NCI-H2227 treated with DMSO at 0.1 percent for 48 hours (cell line): Measurements from ENCODE around the gene SRSF8.

ENCODE experiments used
- DNase-seq: peaks from one replicate; lab custom pipeline; 2025; lab: John Stamatoyannopoulos, UW

Gene SRSF8

DNA sequence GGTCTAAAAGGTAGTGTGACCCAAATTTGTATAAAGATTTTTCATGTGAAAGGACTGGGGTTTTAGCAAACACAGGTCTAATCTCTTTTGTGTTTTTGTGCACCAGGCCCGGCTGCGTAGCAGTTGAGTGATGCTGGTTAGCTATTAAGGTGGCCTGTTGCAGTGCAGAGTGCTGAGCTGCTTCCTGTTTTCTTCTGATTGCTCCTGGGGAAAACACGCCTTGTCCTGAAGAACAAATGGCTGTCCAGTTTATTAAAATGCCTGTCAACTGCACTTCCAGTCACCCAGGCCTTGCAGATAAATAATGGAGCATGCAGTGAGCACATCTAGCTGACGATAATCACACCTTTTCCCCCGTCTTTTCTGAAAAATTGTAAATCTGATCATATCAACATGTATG is 1.8 kb downstream of the SRSF8 start:
- DNase-seq = peak; percentile 71

DNA sequence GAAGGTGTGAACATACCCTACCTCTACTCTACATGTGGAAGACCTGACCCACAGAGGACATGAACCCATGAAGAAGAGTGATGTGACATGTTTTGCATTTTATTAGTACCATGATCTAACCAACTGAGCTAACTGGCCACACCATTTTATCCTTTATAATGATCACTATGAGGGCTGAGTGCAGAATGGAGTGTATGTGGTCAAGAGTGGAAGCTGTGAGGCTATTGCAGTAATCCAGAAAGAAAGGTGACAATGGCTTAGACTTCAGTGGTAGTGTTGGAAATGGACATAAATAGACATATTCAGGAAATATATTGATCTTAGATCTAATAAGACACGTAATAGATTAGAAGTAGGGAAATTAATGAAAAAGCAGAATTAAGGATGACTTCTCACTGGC is 3.8 kb downstream of the SRSF8 start:
- DNase-seq = no peak

DNA sequence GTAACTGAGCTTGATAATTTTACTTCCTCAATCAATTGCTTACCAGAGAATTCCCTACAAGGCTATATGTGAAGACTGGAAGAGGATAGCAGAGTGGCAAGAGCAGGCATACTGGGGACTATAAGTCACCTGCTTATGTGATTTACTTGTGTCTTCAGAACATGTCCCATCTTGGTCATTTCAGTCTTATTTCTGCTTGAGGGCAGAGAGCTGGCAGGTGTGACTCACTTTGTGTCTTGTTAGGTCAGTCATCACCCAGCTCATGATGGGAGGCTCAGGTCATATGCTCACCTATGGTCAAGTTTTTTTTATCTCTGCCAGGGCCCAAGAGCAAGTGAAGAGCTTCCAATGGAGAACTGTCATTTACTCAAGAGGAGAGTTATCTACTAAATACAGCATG is 6.2 kb downstream of the SRSF8 start:
- DNase-seq = no peak

DNA sequence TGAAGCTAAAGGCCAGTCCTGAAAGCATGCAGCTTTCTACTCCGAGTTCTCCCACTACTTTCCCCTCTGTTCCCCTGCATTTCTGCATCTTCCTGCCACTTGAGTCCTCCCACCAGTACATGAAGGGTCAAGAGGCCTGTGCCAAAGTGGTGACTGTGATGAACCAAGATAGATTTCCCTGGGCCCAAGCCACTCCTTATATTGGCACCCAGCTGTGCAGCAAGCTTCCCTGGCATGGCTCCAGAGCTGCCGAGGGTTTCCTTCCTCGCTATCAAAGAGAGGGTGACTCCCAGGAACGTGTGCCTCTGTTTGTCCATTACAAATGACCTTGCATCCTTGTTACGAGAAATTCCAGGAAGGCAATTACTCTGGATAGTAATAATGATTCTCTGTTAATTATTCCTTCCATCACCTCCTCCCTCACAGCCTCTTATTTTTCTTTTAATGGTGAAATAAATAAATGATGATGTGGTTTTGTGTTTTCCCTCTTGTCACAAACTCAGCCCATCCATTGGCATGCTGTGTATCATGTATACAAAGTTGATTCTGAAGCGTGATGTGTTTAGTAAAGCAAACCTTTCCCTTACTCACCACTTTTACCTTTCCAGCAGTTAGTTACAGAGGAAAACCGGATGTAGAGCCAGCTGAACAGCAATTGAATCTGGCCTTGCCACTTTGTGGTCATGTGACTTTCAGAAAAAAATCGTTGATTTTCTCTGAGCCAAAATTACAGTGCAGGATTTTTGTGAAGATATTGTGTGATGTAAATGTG is 8.3 kb downstream of the SRSF8 start:
- DNase-seq = peak; percentile 13

DNA sequence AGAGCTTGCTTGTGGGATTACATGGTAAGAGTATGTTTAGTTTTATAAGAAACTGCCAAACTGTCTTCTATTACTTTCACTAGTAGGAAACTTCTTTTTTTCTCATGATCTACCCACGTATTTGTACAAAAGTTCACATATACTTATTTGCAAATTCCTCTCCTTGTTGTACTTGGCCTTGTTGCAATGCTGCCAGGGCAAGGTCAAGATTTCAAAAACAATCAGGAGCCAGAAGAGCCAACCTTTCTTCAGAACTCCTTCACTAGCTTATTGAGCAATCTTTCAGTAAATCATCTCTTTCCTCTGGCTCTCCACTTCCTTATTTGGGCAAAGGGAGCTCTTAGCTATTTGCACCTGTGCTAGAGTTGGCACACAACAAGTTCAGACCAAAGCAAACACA is 9.7 kb downstream of the SRSF8 start:
- DNase-seq = no peak

DNA sequence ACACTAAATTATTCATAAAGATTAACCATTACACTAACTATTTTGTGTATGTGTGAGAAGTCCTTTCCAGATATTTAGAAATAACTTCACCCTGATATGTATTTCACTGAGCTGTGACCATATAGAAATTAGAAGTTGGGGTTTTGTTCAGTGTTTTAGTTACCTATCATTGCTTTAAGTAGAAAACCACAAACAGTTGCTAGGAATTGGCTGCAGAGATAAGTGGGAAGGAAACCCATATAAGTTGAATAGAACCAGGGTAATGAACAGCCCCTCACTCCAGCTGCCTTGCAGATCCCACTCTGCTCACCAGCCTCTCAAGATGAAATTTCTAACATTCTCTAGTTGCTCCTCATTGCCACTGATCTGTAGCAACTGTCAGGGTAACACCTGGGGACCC is 10.3 kb downstream of the SRSF8 start:
- no peak for DNase-seq

DNA sequence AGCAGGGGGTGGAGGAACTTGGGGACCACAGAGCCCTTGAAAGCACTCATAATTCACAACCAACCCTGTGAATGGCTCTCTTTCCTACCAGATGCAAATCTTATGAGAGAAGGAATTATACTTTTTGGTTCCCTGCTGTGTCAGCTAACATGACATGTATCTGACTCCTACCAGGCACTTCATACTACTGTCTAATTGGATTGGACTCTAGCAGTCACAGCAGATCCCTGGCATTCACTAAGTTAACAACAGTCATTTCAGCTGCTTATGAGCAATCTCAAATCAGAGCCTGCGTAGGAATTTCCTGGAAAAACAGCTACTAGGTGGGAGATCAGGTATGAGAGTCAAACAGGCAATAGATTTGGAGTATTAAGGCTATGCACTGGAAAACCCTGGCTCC is 11.8 kb downstream of the SRSF8 start:
- no peak for DNase-seq

DNA sequence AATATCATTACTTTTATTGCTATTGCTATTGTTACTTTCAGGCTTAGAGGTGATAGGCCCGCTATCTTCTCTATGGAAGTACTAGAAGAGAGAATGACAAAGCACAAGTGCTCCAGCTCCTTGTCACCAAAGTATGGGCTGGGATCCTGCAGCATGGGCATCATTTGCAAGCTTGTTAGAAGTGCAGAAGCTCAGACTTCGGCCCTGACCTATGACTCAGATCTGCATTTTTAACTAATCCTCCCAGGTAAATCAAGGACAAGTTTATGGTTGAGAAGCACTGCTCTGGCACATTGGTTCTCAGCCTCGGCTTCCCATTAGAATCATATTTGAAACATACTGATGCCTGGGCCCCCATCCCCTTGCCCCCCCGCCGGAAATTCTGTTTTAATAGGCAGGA is 14.3 kb downstream of the SRSF8 start:
- DNase-seq = no peak

DNA sequence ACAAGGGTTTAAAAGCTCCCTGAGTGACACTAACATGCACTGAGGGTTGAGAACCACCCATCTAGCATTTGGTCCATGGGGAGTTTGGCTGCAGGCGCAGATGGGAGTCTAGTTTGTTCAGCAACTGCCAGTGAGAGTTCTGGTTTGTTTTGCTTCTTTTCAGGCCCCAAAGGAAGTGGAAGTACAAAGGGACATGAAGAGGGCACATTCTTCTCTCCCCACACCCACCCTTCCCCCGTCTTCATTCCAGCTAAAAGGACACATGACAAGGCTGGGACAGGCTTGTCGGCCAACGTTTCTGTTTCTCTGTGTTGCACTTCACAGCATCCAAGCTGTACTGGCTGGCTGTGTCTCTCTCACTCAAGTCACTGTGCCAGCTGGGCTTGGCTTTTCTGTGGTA is 14.7 kb downstream of the SRSF8 start:
- DNase-seq = no peak

DNA sequence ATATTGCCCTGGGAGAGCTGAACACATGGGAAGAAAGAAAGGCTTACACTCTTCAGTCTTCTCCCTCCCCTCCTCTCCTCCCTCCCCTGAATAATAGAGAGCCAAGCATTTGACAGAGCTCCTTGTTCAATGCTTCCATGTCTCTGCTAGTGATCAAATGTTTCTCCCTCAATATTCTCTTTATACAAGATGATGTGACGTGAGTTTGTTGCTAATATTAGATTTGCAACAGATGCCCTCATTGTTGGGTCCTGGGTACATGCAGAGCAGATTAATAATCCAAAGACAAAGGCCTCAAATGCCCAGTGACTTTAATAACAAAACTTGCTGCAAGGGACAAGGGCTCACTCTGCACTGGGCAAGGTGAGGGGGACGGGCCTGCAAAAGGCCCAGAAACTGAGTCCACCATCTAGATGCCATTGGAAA is 15.9 kb downstream of the SRSF8 start:
- DNase-seq = no peak

DNA sequence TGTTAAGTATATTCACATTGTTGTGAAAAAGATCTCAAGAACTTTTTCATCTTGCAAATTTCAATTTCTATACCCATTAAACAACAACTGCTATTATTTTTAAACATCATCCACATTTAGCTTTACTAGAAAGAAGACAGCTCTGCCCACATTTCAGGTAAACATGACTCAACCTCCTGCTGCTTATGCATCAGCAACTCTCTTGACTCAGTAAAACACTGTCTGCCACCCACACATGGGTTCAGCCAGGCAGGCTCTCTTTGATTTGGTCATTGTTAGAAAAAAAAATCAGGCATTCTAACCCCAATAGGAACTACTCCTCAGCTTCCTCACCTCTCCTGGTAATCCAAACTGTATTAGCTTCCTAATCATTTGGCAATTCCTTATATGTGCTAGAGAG is 17.8 kb downstream of the SRSF8 start:
- DNase-seq = no peak

DNA sequence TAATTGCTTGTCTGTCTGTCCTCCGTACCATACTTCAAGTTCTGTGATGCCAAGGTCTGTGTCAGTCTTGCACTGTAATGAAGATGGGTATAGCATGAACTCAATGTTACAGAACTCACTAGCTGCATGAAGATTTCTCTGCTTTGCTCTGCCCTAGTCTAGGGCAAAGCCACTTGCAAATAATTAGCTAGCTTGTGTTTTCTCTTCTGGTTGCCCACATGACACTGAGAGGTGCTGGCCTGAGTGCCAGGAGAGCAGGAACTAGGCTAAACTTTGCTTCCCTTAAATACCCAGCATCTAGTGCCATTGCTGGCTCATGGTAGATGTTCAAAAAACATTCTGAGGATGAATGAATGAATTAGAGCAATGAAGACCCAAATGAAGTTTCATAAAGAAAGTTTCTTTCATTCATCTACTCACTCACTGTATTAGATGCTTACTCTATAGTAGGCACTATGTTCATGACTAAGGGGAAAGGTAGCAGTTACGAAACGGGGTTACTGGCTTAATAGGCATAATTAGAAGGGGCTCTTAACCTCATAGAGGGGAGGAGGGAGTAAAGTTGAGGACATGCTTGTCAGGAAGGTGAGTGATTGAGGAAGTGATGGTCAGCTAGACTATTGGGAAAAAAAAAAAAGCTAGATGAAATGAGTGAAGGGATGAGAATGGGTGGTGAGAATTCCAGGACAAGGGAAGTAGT is 18.5 kb downstream of the SRSF8 start:
- no peak for DNase-seq

DNA sequence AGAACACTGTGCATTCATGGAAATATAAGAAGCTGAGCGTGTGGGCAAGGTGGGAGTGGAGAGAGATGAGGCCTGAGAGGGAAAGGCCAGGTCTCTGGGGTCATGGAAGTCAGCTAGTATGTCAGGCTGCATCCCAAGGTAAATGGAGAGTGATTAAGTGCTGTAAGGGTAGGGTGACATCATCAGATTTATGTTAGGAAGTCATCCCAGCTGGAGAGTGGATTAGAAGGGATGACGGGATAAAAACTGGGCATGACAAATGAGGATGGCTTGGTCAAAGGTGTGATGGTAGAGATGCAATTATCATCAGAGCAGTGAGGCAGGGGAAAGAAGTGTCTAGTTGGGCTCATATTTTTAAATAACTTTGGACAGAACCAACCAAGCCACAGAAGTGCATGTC is 19.4 kb downstream of the SRSF8 start:
- no peak for DNase-seq

DNA sequence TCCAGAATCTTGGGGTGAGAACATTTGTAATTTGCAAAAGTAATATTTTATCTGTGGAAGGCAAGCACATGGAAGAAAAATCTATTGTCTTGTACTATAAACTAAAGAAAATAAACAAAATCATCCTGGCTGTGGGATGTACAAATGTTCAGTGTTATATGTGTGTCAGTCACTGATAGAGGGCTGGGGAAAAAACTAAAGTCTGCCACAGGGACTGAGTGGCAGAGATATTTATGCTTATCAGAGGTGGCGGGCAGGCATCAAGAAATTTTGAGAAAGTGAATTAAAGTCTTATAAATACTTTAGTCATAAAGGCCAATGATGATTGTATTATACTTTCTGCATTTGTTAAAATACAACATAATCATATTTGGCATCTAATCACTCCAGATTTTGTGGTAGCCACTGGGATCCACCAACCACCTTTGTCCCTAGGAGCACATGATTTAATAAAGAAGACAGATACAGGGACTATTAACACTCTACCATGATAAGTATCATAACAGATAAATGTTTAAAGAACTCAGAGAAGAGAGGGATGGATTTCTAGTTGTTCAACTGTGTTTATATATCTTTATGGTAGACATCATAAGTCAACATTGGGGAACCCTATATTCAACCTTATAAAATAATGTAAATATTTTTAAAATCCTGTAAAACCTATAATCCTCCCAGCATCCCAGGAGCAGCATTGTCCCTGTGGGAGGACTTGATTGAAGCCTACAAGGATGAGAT is 20.3 kb downstream of the SRSF8 start:
- no peak for DNase-seq

DNA sequence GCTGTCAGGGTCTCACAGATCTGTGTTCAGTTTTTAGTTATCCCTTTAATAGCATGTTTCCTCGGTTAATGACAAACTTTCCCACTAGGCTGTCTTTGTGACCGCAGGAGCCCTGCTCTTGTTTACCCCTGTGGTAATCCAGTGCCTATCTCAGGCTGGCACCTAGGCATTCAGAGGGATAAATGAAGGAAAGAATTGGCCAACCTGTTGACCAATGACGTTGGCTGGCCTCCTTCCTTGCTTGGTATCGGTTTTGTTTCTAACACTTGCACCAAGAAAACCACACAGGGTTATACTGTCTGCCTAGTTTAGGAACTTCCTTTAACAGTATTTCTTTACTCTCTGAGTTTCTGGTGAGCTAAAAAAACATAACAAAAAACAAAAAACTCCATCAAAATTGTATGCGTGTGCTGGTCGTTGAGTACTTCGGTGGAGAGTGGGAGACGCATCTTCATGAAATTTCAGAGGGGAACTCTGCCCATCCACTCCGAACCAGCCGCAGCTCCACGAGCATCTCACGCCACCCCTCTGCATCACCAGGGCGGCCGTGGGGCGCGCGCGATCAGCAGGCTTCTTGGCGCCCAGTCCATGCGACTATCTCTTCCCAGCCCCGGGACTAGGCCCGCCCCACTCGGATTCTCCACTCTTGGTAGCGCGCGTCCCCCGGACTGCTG is 22.4 kb downstream of the SRSF8 start:
- DNase-seq = no peak

DNA sequence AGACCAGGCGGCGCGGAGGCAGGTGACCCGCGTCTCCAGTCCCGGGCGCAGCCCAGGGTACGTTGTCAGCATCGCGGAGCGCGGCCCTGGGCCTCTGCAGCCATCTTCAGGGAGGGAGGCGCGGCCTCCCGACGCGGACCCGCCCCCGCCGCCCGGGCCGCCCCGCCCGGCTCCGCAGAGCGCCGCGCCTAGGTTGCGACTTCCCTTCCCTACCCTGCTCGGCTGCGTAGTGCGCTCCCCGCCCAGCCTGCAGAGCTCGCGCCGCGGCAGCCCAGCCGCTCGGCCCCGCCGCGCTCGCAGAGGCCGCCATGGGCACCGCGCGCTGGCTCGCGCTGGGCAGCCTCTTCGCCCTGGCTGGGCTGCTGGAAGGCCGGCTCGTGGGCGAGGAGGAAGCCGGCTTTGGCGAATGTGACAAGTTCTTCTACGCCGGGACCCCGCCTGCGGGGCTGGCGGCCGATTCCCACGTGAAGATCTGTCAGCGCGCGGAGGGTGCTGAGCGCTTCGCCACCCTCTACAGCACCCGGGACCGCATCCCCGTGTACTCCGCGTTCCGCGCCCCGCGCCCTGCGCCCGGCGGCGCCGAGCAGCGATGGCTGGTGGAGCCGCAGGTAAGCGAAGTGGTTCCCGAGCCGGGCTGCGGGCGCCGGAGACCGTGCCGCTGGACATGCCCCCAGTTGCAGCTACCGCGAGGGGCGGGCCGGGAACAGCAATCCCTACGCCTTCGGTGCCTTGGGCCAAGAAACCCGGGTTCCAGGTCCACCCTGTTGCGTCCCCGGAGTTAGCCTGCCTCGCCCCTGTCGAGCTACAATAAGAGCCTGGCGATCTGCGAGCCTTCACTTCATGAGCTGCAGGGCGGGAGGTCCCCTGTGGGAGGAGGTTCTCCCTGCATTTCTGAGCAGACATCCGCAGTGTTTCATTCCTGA is 23.2 kb downstream of the SRSF8 start, which contains the start of gene ENDOD1:
Gene ENDOD1, plus strand, starts transcription at position 227 of the 923 bp plus-strand sequence. Its CDS starts 82 bp downstream, at position 309.
- peak; percentile 47 for DNase-seq

DNA sequence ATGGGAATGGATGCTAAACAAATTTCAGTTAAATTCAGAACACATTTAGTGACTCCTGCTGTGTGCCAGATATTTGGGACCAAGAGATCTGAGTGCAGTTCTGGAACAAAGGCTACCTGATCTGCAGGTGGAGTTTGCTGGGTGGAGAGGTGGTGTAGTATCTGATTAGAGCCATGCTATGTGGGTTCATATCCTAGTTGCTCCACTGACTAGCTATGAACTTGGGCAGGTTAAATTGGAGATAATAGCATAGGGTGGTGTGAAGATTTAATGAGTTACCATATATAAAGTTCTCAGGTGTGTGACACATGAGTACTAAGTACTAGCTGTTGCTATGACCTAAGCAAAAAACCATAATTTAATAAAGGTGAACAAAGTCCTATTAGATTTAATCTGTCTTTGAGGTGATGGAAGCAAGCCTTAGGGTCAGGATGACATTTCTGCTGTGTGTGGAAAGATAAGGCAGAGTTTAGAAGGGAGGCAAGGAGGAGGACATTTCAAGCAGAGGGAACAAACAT is 25.0 kb downstream of the SRSF8 start:
- DNase-seq = no peak

DNA sequence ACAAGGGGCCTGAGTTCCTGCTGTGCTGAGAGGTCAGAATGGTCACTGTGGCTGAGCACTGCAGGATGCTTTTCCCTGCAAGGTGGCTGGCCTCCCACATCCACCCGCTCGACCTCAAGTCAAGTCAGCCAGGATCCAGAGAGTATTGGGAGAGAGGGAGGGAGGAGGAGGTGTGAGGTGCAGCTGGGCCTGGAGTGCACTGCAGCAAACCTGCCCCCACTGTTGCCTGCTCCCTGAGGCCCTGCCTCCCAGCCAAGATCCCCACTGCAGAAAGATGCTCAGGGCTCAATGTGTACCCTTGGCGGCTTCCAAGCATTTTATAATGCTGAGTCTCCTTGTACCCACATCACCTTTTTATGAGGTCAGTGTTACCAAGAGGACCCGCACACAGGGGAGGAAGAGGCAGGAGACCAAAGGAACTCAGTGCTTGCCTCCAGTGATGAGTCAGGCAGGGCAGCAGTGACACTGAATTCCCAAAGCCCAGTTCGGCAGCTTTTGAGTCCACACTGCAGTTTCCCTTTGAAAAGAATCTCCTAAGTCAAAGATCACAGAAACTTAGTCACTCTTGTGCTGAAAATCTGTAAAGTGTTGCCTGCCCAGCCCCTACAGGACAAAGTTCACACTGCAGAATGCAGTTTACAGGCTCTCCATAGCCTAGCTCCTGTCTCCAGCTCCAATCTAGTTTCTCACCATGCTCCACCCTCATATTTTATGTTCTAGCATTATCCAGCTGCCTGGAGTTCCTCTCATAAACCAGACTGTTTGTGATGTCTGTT is 26.0 kb downstream of the SRSF8 start:
- DNase-seq = no peak

DNA sequence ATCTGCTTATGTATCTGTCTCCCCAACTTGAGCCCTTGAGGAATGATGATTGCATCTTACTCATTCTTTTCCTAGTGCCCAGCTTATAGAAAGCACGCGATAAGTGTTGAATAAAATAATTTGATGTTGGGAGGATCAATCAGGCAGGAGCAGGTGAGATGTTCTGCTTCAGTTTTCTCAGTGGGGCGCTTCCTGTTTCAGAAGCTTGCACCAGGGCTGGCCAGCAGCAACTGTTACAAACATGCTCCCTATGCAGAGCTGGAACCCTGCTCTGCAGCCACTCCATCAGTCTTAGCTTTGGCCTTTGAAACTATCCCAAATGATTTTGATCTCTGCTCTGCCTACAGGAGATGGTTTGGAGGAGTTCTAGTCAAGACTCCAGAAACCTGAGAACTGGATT is 26.8 kb downstream of the SRSF8 start:
- DNase-seq = no peak
